NCI-H2029 treated with DMSO at 0.1 percent for 48 hours (cell line): ENCODE data around the gene GARNL3.

Experiments
- DNase-seq: peaks from one replicate; lab custom pipeline; 2025; lab: John Stamatoyannopoulos, UW

GARNL3 gene, protein sequence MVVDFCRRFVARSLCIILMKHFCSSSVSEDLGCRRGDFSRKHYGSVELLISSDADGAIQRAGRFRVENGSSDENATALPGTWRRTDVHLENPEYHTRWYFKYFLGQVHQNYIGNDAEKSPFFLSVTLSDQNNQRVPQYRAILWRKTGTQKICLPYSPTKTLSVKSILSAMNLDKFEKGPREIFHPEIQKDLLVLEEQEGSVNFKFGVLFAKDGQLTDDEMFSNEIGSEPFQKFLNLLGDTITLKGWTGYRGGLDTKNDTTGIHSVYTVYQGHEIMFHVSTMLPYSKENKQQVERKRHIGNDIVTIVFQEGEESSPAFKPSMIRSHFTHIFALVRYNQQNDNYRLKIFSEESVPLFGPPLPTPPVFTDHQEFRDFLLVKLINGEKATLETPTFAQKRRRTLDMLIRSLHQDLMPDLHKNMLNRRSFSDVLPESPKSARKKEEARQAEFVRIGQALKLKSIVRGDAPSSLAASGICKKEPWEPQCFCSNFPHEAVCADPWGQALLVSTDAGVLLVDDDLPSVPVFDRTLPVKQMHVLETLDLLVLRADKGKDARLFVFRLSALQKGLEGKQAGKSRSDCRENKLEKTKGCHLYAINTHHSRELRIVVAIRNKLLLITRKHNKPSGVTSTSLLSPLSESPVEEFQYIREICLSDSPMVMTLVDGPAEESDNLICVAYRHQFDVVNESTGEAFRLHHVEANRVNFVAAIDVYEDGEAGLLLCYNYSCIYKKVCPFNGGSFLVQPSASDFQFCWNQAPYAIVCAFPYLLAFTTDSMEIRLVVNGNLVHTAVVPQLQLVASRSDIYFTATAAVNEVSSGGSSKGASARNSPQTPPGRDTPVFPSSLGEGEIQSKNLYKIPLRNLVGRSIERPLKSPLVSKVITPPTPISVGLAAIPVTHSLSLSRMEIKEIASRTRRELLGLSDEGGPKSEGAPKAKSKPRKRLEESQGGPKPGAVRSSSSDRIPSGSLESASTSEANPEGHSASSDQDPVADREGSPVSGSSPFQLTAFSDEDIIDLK

GRCh38 chr9:127264462-127265219 lies at the start of gene GARNL3:
Gene GARNL3 (plus strand): TSS chr9:127264774. CDS start chr9:127264878, 104 bp downstream.
- no peak for DNase-seq

DNA sequence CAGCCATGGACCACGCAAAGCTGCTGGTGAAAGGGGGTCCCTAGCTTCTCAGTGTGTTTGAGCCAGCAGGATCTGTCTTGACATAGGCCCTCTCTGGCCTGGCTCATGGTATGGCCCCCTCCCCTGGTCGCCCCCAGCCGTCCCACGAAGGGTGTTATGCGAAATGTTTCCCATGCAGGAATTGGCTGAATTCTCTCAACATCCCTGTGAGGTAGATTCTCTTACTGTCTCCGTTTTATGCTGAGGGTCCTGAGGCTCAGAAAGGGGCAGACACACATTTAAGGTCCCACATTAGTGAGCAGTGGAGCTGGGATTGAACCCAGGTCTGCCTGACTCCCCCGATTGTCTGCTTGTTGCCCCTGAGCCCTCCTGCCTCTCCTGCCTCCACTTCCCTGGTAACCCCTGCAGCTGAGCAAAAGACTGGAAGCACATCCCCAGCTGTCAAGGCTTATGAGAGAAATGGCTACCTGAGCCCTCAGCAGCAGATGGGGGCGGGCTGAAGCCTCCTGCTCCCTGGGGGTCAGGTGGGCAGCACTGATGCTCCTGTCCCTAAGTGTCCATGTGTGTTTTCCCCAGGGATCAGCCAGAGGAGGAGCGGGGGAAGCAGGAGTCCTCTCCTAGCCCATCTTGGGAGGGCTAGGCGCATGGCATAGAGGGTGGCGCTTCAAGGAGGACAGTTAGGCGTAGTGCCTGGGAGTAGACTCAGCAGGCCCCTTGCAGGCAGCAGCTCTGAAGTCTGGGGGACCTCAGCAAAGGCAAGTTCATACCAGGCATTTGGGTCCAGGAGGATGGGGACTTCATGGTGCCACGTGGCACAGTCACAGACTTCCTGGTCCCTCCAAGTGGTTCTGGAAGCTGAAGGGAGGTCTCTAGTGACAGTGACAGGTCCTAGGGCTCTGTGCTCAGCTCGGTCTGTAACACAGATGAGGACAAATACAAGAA lies 49.0 kb upstream of the GARNL3 start:
- DNase-seq, result no peak

GRCh38 chr9:127216210-127216887 lies 48.2 kb upstream of the GARNL3 start:
- no peak for DNase-seq

GRCh38 chr9:127216888-127217217 lies 47.7 kb upstream of the GARNL3 start:
- DNase-seq, result no peak

DNA sequence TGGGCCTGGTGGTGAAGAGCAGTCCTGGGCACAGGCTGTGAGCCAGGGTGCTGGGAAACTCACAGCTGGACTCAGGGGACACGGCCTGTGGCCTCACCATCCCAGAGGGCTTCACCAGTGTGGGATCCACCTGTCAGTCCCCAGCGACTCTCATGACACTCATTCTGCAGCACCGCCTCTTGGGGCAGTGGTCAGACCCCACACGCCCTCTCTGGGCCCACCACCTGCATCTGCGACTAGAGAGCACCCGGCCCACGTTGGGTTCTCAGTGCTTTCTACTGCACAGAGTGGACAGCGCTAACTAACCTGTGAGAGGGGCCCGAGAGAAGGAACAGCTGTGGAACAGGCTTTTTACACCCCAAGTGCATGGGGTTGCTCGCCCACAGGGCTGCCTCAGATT lies 45.8 kb upstream of the GARNL3 start:
- DNase-seq, result no peak

DNA sequence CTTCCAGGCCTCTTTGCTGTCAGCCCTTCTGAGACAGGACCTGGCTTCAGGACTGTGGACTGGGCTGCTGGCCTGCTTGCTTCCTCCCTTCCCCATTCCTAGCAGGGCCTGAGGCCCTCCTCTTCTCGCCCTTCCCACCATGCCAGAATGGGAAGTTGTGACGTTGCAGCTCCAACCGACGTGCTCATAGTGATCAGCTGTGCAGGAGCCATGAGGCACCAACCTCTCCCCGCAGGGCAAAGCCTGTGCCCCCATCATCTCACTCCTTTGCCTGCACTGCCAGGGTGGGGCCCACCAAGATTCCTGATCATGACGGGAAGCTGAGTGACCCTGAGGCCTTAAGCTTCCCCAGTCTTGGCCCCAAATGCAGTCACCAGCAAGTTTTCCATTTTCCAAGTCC lies 45.1 kb upstream of the GARNL3 start:
- DNase-seq, result no peak

DNA sequence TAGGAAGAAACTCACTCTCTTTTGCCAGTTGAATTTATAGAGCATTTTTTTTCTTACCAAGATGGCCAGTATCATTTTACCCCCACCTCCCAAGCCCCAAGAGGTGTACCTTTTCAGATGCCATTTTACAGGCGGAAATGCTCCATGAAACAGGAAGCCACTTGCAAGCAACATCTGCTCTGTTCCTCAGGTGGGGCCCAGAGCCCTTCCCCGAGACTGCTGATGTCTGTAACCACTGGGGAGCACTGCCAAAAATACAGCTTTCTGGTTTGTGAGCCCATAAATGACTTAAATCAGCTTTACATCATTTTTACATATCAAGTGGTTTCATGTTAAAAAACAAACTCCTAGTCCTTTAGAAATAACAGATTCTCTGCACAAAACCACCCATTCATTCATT lies 42.9 kb upstream of the GARNL3 start:
- no peak for DNase-seq

DNA sequence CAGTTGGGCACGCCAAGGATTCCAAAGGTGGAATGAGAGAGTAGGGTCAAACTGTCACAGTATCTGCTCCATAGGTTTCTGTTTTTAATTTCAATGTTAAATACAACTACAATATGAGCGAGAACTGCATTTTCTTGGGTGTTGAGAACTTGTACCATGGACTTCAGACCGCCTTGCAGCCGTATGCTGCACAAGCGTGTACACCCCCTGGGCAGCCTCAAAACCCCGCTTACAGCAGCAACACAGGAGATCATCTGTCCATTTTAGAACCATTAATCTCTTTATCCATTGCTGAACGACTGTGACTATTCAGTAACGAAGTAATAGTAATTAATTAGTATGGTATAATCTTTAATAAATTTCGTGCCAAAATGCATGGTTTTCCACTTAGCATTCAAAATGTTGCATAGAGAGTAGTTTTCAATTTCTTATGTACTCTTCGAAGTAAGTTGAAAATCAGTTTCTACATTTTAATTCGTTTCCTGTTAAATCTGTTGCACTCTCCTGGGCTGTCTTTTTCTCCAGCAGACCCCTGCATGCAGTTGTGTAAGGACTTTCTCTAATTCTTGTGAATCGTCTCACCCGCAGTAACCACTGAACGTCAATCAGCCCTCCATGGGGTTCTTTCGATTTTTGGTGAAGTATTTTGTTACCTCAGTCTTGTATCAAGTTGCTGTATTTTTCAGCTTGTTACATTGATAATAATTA lies 42.0 kb upstream of the GARNL3 start:
- no peak for DNase-seq

GRCh38 chr9:127223266-127223665 lies 41.3 kb upstream of the GARNL3 start:
- no peak for DNase-seq

DNA sequence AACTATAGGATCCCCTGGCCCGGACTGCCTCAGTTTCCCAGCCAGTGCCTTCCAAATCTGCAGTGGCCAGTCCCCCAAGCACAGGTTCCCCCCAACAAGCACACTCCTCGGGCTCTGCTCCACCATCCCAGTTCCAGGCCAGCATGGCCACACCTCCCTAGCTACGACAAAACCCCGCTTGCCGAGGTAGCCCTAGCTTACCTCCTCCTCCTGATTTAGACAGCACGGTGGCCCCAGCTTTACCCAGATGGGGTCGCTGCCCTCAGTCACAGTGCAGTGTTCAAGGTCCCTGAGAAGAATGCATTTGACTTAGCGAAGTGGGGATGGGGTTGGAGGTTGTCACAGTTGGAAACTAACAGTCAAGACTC lies 40.8 kb upstream of the GARNL3 start:
- no peak for DNase-seq

- DNase-seq, result peak; percentile 68
Measured at GRCh38 chr9:127224178-127224882, 40.2 kb upstream of the GARNL3 start.

DNA sequence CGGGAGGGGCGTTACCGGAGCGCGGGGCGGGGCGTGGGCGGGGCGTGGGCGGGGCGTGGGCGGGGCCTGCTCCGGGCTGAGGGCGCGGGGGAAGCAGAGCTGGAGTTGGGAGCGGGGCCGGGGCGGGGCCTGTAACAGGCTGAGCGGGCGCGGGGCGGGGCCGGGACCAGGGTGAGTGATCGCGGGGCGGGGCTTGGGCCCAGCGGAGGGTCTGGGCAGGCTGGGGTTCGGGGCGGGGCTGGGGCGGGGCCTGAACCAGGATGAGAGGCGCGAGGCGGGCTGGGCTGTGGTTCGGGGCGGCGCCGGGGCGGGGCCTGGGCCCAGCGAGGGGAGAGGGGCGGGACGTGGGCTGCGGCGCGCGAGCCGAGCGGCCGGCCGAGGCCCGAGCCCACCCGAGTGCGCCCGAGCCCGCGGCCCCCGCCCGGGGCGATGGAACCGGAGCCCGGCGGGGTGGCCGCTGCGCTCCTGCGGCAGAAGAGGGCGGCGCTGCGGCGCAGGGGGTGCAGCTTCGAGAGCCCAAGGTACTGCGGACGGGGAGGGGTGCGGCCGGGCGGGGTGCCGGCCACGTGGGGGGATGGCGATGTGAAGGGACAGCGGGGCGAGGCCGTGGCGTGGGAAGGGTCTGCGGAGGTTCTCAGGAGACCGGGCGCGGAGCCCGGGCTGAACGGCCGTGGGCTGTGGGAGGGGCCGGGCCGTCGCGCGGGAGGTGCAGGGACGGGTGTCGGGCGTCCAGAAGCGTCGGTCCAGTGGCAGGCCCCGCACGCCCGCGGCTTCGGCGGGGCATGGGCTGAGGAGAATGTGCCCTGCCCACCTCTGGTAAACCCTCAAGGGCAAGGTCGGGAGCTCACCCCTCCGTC lies 39.5 kb upstream of the GARNL3 start:
- DNase-seq, result peak; percentile 73

DNA sequence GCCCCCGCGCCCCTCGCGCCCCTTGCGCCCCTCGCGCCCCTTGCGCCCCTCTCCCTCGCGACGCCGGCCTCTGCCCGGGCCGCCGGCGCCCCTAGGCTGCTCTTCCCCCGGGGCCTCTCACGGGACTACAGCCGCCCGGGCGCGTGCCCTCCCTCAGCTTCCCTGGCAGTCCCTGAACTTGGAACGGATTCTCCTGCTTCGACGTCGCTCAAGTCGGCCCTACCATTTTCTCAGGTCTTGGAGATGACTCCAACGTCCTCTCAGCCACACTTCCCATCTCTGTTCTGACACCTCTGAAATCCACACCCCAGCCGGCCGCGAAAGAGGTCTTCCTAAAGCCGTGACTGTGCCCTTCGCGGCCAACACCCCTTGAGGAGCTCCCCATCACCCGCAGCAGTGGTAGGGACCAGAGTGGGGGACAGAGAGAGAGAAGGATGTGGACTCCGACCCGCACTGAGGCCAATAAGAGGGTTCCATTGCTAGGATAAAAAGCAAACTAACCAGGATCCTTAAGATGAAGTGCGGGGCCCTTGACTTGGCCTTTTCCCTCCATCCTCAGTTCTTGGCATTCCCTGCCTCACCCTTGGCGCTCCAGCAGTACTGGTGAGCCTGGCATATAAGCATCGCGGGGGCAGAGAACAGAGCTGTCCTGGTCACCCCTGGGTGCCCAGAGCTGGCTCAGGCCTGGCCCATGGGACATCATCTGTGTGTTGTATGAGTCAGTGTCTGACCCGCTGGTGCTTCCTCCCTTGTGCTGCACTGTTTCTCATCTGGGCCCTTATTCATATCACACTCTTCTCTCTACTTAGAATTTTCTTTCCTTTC lies 38.6 kb upstream of the GARNL3 start:
- no peak for DNase-seq

- DNase-seq, result no peak
Measured at GRCh38 chr9:127229691-127230417, 34.7 kb upstream of the GARNL3 start.

- DNase-seq, result no peak
Measured at GRCh38 chr9:127231666-127232065, 32.9 kb upstream of the GARNL3 start.

DNA sequence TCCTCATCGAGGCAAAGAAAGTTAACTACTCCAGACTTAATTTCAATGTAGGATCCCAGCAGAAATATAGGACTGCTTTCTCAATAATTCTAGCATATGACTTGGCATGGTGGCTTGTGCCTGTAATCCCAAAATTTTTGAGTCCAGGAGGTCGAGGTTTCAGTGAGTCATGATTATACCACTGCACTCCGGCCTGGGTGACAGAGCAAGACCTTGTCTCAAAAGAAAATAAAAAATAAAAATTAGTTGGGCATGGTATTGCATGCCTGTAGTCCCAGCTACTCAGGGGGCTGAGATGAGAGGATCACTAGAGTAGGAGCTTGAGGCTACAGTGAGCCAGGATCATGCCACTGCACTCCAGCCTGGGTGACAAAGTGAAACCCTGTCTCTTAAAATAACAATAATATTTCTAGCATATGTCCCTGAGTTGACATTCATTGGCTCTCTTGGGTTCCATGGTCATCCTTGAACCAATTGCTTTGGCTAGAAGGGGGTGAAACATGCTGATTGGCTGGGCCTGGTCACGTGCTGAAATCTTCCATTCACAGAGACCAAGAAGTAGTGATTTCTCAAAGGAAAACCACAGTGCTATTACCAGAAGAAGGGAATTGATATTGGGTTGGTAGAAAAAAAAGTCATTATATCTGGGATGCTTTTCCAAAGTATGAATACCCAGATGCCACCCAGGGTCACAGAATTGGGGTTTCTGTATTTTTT lies 31.6 kb upstream of the GARNL3 start:
- no peak for DNase-seq
